Heart left ventricle (tissue), 13 donors: Measurements from ENCODE around the gene SIAH1.
"Not testable (repeated sequence)": the region's sequence is repeated elsewhere in the genome, so short reads cannot be mapped to it uniquely, and the experiment has no call there.

Source experiments
- CTCF ChIP-seq, 12 donors: fragments of 200-600 bp; sonication (generic) in 4 of 12; IDR thresholded peaks; one replicate each; pipeline versions ENCODE4 v1.5.0 to v1.8.0; 2018 to 2022; ENCODE audit warnings: antibody characterized with exemption in 12 of 12, mild to moderate bottlenecking in 5 of 12
- POLR2A ChIP-seq, 2 donors: fragments of 450-650 bp; IDR thresholded peaks; one replicate each; pipeline ENCODE4 v1.6.1; 2017; ENCODE audit warnings: antibody characterized with exemption in 2 of 2, mild to moderate bottlenecking in 2 of 2, moderate library complexity in 2 of 2
- donor health status: ischemic (EF 13 %, LVEDD 7.1; RV severe dilation, severe dysfunction).
- donor health status: DM: no; HTN: yes; CAD: no.
- donor health status: DM: no; HTN: no; CAD: no.
- donor health status: ischemic (EF 25% LVEDD 6.9; RV normal size, moderate dysfunction).
- donor health status: ischemic (EF 25% LVEDD 5.7; RV mildly dilated, moderate dysfunction).
- donor health status: ischemic (EF 35%, LVEDD 5.7; RV mildly dilated, moderate dysfunction).
- donor health status: nonischemic (EF 11% LVEDD 7.7; RV severe dilation, severe dysfunction).
- donor health status: DM: yes; HTN: yes; CAD: no.
- donor health status: PGD.
- donor health status: ischemic (EF 29% LVEDD 5.4; RV normal size, mild dysfunction).
- donor health status: nonischemic (EF 23%, LVEDD 6.1; RV moderate dilation, normal function).

GRCh38 chr16:48313905-48314304 is 71.3 kb downstream of the SIAH1 start:
- not testable (repeated sequence) for TF ChIP-seq CTCF, POLR2A (IDR thresholded peaks at IDR 0.05)
